Measurements from ENCODE around the gene SH3PXD2B. TPM values are rescaled to one million over a fixed set of nuclear protein-coding genes. Genes with fewer than 3 reads are reported as not detected.

SH3PXD2B gene
- total RNA-seq, 4 donors from 2014 or later, result 26.6 to 48.7 (median 38.9) TPM

- no peak for TF ChIP-seq CTCF (IDR thresholded peaks at IDR 0.05; ENCODE audit: low read depth)
These were observed 38.7 kb downstream of the SH3PXD2B start for GRCh38 chr5:172415362-172416275.

DNA sequence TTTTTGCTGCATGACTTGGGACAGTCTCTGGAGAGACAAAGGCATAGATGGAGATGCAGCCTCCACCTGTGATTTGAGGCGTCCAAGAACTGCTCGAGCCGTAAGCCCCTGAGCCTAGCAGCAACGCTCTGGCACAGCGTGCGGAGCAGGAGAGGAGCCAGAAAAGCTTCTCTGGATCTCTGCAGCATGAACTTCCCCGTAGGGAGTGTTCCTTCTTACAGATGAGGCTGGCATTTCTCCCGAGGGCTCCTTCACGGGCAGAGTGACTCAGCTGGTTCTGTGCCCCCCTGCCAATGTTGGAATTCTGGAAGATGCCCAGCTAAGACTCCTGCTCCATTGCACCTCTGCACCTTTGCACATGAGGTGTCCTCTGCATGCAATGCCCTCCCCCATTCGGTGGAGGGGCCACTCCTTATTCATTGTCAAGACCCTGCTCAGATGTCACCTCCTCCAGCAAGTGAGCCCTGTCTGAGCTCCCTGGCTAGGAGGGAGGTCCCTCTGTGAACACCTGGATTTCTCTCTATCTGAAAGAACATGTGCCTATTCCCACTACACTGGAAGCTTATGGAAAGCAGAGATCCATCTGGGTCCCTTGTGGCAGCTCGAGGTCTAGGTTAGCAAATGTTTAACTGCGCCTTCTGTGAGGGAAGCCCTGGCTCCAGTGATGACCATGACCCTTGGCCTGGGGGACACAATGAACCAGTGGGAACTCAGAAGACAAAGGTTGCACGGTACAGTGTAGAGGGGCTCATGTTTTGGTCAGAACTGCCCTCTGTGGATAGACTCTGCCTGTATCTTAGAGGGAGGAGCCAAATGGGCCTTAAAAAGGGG lies 39.6 kb downstream of the SH3PXD2B start:
- TF ChIP-seq CTCF (IDR thresholded peaks at IDR 0.05; ENCODE audit: low read depth), result no peak

DNA sequence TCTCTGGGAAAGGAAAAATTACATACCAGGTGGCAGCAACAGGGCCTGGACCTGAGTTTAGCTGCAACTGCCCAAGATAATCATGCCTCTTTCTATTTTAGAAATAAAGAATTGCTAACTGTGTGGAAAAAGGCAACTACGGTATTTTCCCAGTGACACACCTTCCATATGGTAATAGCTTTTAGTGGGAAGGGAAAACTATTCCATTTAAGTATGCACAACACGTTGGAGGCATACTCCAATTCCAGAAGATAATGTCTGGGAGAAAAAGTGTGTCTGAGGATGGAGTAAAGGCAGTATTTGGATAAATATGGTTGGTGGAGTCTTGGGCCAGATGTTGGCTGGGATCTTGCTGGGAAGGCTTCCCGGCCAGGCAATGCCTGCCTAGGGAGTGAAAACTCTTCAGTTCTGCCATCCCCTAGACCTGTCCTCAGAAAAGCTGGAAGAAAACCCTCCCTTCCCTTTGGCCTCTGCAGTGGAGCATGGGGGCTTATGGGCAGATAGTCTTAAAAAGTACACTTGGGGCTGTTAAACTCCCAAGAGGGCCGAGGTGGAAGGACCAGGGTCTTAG lies 40.6 kb downstream of the SH3PXD2B start:
- no peak for TF ChIP-seq CTCF (IDR thresholded peaks at IDR 0.05; ENCODE audit: low read depth)

DNA sequence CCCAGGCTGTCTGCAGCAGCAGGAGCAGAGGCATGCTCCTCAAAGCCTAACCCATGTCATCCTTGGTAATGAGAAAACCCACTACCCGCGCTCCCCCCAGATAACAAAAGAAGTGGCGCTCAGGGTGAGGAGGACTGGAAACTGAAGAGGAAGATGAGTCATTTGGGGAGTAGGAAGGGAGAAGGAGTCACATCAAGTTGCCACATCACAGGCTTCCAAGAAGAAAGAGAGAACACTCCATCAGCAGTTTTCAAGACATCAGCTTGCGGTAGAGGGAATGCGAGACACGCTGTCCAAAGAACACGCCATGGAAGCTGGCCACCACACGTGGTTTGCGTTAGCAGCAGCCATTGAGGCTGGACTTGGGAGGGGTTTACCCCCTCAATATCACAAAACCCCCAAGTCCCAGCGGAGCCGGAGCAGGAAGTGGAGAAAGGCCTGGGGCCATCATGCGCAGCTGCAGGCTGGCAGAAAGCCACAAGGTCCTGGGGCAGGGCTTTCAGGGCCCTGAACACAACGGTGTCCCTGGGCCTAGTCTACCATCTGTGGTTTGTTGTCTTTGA lies 41.5 kb downstream of the SH3PXD2B start:
- no peak for TF ChIP-seq CTCF (IDR thresholded peaks at IDR 0.05; ENCODE audit: low read depth)

GRCh38 chr5:172411484-172412072 lies 42.7 kb downstream of the SH3PXD2B start:
- no peak for TF ChIP-seq CTCF (IDR thresholded peaks at IDR 0.05; ENCODE audit: low read depth)

DNA sequence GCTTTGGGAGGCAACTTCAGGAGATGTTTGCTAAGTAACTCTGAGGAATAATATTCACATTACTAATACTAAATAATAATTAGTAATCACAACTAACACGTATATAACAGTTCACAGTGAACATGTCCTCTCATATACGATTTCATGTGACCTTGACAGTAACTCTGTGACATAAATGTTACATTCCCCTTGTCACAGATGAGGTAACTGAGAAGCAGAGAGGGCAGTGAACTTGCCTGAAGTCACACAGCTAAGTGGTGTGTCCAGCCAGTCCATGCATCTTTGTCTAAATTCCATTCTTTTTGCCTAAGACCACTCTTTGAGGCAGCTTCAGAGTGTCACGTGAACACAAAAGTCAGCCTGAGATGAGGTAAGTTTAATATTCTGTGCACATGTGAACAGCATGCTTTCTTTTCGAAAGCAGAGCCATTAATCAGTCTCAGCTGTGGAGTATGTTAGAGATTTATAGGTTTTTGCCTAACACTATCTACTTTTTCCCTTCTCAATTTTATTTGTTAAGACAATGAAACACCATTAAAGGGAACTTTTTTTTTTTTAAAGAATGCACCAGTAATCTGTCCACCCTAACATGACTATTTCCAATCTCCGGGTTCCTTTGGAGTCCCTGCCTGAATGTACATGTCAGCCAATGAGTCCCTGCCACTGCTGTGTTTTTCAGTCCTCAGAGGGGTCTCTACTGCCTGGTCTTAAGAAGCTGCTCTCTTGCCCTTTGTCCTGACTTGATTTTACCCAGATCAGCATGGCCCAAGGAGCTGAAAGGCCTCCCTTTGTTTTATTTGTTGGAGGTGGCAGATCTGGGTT lies 43.5 kb downstream of the SH3PXD2B start:
- no peak for TF ChIP-seq CTCF (IDR thresholded peaks at IDR 0.05; ENCODE audit: low read depth)
